ENCODE data around the gene CA9. TPM values are rescaled to one million over a fixed set of nuclear protein-coding genes. Genes with fewer than 3 reads are reported as not detected.

CA9 gene
- 0.70 TPM for total RNA-seq

GRCh38 chr9:35673132-35674024 is at the start of gene CA9:
Gene CA9 (plus strand): TSS chr9:35673928. CDS start chr9:35673960, 32 bp downstream.

GRCh38 chr9:35650341-35651158 is 23.2 kb upstream of the CA9 start, which contains the start of gene SIT1:
Gene SIT1 (minus strand): TSS chr9:35650931. CDS start chr9:35650853, 78 bp downstream.

GRCh38 chr9:35657546-35658136 is 16.1 kb upstream of the CA9 start, which contains the start of gene RMRP:
Gene RMRP (minus strand): TSS chr9:35658019.

DNA sequence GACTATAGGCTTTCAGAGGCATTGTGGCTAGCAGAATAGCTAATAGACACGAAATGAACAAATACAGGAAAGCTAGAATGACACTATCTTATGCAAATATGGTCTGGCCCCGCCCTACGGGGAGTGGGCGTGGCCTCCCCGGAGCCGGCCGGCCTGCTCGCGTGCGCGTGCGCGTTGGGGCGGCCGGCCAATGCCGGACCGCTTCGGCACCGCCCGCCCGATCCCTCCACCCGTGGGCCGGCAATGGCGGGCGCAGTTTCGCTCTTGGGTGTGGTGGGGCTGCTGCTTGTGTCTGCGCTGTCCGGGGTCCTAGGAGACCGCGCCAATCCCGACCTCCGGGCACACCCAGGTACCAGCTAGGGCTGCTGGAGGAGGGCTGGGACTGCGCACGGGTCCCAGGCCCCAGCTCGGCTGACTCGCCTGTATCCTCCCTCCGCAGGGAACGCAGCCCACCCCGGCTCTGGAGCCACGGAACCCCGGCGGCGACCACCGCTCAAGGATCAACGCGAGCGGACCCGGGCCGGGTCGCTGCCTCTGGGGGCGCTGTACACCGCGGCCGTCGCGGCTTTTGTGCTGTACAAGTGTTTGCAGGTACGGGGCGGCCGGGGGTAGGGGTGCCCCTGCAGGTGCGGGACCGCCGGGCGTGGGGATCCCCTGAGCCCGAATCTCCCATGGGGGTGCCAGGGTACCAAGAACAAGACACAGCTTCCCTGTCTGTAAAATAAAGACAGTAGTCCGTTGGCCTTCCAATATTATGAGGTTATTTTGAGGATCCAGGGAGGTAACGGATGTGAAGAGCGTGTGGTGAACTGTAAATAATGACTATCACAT is 15.4 kb upstream of the CA9 start, which contains the start of gene CCDC107:
CCDC107 (plus strand) TSS at position 156 of the 831 bp plus-strand sequence; CDS start at position 244, 88 bp downstream.

GRCh38 chr9:35664531-35665470 is 8.9 kb upstream of the CA9 start, which contains the start of gene ARHGEF39:
Gene ARHGEF39 (minus strand): TSS chr9:35665195. CDS start chr9:35665169, 26 bp downstream.

GRCh38 chr9:35689542-35690293 is 16.0 kb downstream of the CA9 start, which contains the start of gene TPM2:
Gene TPM2 (minus strand): TSS chr9:35689925. CDS start chr9:35689817, 108 bp downstream.

Small RNAs within 50 kb of the gene (small RNA-seq; reads per million reads assigned to genes)
- gene RMRP (ENCODE audit: low replicate concordance): not detected
- not detected for gene RN7SL22P (ENCODE audit: low replicate concordance)

Other genes starting within 250 kb of the CA9 start
- 30.4 TPM for gene RUSC2, start 183.8 kb upstream of the CA9 start, total RNA-seq
- gene TESK1, start 68.7 kb upstream of the CA9 start, total RNA-seq: 16.7 TPM
- 3.3 TPM for gene CD72, start 55.5 kb upstream of the CA9 start, total RNA-seq
- 0.41 TPM for gene SIT1, start 23.0 kb upstream of the CA9 start, total RNA-seq
- 36,863 TPM for gene RMRP, start 15.9 kb upstream of the CA9 start, total RNA-seq
- gene CCDC107, start 15.6 kb upstream of the CA9 start, total RNA-seq: 18.1 TPM
- gene ARHGEF39, start 8.7 kb upstream of the CA9 start, total RNA-seq: 2.9 TPM
- gene TPM2, start 16.0 kb downstream of the CA9 start, total RNA-seq: 665 TPM
- 254 TPM for gene TLN1, start 58.3 kb downstream of the CA9 start, total RNA-seq
- gene CREB3, start 58.7 kb downstream of the CA9 start, total RNA-seq: 25.6 TPM
- 56.9 TPM for gene GBA2, start 75.3 kb downstream of the CA9 start, total RNA-seq
- 17.8 TPM for gene RGP1, start 75.4 kb downstream of the CA9 start, total RNA-seq
- gene MSMP, start 80.3 kb downstream of the CA9 start, total RNA-seq: not detected
- 15.1 TPM for gene NPR2, start 117.7 kb downstream of the CA9 start, total RNA-seq
- gene SPAG8, start 138.3 kb downstream of the CA9 start, total RNA-seq: 2.6 TPM
- gene HINT2, start 141.1 kb downstream of the CA9 start, total RNA-seq: 28.6 TPM
- not detected for gene FAM221B, start 154.8 kb downstream of the CA9 start, total RNA-seq
- gene TMEM8B, start 155.3 kb downstream of the CA9 start, total RNA-seq: 18.6 TPM
- gene OR13J1, start 196.5 kb downstream of the CA9 start, total RNA-seq: not detected
- gene HRCT1, start 232.3 kb downstream of the CA9 start, total RNA-seq: not detected
- gene SPAAR, start 235.6 kb downstream of the CA9 start, total RNA-seq: 1.8 TPM